Activated T-cell treated with anti-CD3 and anti-CD28 coated beads, Interleukin-2, amount 50 U/mL, for 72 hours (primary cell): ENCODE results near the gene VPS33B. TPM values are rescaled to one million over a fixed set of nuclear protein-coding genes. Genes with fewer than 3 reads are reported as not detected.
"Not testable (repeated sequence)": the region's sequence is repeated elsewhere in the genome, so short reads cannot be mapped to it uniquely, and the experiment has no call there.

ENCODE experiments used
- ATAC-seq, 2 donors: fragments of 150-1000 bp; cut with Tn5 transposase; replicated peaks in 1 of 2; 2 replicates each; pipeline ENCODE4 v1.10.0; 2021; ENCODE audit warnings: moderate library complexity in 2 of 2, mild to moderate bottlenecking in 1 of 2
- DNase-seq, 2 donors: peaks; one replicate each; pipeline ENCODE4 v3.0.0; 2021 to 2022; ENCODE audit warnings: mixed read lengths in 1 of 2
- H3K27ac Mint-ChIP-seq: one replicate; pipeline ENCODE4 v1.8.0; 2022; ENCODE audit warnings: mild to moderate bottlenecking, moderate library complexity, mixed read lengths
- H3K27me3 Mint-ChIP-seq: one replicate; pipeline ENCODE4 v1.8.0; 2022; ENCODE audit warnings: low read depth, mixed read lengths
- H3K36me3 Mint-ChIP-seq, 2 donors: one replicate each; pipeline ENCODE4 v1.8.0; 2022; ENCODE audit warnings: mixed read lengths in 2 of 2, mild to moderate bottlenecking in 1 of 2; ENCODE audit not compliant: insufficient read depth in 2 of 2
- H3K4me1 Mint-ChIP-seq: one replicate; pipeline ENCODE4 v1.8.0; 2022; ENCODE audit warnings: low read depth, mixed read lengths
- H3K4me3 Mint-ChIP-seq, 2 donors: one replicate each; pipeline ENCODE4 v1.8.0; 2022; ENCODE audit warnings: mild to moderate bottlenecking in 2 of 2, mixed read lengths in 2 of 2, moderate library complexity in 2 of 2
- H3K9me3 Mint-ChIP-seq, 2 donors: one replicate each; pipeline ENCODE4 v1.8.0; 2022; ENCODE audit warnings: mixed read lengths in 2 of 2
- total RNA-seq, 2 donors: library from RNA; stranded (reverse); gene quantifications; one replicate each; pipeline ENCODE4 v1.2.3, GENCODE V29; 2022

VPS33B gene
- total RNA-seq, 2 donors from 2014 or later = 24.4 to 25.5 TPM

DNA sequence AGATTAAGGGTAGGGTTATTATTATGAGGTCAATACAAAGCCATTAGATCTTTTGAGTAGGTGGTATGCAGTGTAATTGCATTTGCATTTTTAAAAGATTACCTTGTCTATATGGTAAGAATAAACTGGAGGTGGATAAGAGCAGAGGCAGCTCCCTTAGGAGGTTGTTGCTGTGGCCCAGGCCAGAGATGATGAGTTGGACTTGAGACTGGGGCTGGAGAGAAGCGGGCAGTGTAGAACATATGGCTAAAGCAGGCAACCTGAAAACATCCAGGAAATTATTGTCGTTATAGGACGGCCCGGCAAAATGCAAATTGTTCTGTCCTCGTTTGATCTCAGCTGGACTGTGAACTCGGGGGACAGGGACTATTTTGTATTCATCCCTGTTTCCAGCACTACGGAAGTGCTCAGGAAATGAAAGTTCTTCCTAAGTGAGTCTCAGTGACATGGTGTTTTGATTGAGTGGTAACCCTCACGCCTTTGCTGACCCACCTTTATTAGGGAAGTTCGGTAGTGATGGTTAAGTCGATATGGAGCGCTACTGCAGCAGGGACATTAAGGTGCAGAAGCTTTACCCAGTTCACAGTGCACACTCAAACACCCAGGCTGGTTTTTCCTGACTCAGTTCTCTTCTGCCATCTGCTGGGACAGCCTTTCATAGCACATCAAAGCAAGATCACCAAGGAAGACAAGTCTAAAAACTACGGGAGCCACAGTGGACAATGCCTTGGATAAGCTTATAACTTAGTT lies 27.2 kb upstream of the VPS33B start:
- no peak overlapping the region for H3K27ac Mint-ChIP-seq
- peaks cover 10% of the 10 kb centered on the region for H3K4me1 Mint-ChIP-seq
- DNase-seq (peak; percentile 56 to 66), ATAC-seq (peak; percentile 82 to 86)
- no peaks in the 10 kb centered on the region for H3K36me3 Mint-ChIP-seq
- no peak overlapping the region for H3K4me3 Mint-ChIP-seq
- no peaks in the 10 kb centered on the region for H3K9me3 Mint-ChIP-seq
- H3K27me3 Mint-ChIP-seq = peaks cover 17% of the 10 kb centered on the region

DNA sequence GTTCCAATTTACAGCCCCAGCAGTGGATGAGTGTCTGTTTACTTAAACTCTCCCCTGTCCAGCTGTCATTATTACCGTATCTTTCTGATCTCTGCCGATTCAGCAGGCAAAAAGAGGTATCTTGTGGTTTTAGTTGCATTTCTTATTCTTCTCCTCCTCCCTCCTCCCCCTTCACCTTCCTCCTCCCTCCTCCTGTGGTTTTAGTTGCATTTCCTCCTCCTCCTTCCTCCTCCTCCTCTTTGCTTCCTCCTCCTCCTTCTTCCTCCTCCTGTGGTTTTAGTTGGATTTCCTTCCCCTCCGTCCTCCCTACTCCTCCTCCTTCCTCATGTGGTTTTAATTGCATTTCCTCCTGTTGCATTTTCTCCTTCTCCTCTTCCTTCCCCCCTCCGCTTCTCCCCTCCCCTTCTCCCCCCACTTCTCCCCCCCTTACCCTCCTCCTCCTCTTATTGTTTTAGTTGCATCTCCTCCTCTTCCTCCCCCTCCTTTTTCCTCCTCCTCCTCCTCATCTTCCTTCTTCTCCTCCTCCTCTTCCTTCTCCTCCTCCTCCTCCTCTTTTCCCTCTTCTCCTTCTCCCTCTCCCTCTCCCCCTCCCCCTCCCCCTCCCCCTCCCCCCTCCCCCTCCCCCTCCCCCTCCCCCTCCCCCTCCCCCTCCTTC lies 25.3 kb upstream of the VPS33B start:
- no peaks in the 10 kb centered on the region for H3K36me3 Mint-ChIP-seq
- no peaks in the 10 kb centered on the region for H3K9me3 Mint-ChIP-seq
- H3K4me1 Mint-ChIP-seq = peaks cover 10% of the 10 kb centered on the region
- no peak for ATAC-seq
- DNase-seq = no peak
- H3K27me3 Mint-ChIP-seq = peaks cover 5% of the 10 kb centered on the region
- H3K27ac Mint-ChIP-seq = no peak overlapping the region
- H3K4me3 Mint-ChIP-seq = no peak overlapping the region

DNA sequence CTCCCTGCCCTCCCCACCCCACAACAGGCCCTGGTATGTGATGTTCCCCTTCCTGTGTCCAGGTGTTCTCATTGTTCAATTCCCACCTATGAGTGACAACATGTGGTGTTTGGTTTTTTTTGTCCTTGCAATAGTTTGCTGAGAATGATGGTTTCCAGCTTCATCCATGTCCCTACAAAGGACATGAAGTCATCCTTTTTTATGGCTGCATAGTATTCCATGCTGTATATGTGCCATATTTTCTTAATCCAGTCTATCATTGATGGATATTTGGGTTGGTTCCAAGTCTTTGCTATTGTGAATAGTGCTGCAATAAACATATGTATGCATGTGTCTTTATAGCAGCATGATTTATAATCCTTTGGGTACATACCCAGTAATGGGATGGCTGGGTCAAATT lies 23.7 kb upstream of the VPS33B start:
- peaks cover 10% of the 10 kb centered on the region for H3K4me1 Mint-ChIP-seq
- not testable (repeated sequence) for DNase-seq, H3K36me3 Mint-ChIP-seq, H3K9me3 Mint-ChIP-seq, ATAC-seq, H3K27me3 Mint-ChIP-seq, H3K4me3 Mint-ChIP-seq, H3K27ac Mint-ChIP-seq

DNA sequence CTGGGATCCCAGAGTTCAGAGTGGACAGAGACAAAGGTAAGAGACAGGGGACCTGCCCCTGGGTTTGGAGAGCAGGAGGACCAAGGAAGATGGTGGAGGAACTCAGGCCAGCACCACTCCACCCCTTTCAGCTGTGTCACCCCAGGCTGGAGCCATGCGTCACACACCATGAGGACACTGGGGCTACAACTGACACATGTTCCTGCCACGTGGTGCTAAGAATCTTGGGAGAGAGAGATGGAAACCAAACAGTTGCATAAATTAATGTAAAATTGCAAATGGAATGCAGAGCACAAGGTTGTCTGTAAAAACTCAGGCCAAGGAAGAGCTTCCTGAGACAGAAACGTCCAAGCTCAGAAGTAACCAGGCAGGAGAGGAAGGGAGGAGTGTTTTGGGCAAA lies 22.7 kb upstream of the VPS33B start:
- H3K4me1 Mint-ChIP-seq = peaks cover 10% of the 10 kb centered on the region
- DNase-seq (no peak), ATAC-seq (no peak)
- no peaks in the 10 kb centered on the region for H3K27me3 Mint-ChIP-seq
- H3K4me3 Mint-ChIP-seq = no peak overlapping the region
- H3K27ac Mint-ChIP-seq = no peak overlapping the region
- H3K9me3 Mint-ChIP-seq = no peaks in the 10 kb centered on the region
- no peaks in the 10 kb centered on the region for H3K36me3 Mint-ChIP-seq

DNA sequence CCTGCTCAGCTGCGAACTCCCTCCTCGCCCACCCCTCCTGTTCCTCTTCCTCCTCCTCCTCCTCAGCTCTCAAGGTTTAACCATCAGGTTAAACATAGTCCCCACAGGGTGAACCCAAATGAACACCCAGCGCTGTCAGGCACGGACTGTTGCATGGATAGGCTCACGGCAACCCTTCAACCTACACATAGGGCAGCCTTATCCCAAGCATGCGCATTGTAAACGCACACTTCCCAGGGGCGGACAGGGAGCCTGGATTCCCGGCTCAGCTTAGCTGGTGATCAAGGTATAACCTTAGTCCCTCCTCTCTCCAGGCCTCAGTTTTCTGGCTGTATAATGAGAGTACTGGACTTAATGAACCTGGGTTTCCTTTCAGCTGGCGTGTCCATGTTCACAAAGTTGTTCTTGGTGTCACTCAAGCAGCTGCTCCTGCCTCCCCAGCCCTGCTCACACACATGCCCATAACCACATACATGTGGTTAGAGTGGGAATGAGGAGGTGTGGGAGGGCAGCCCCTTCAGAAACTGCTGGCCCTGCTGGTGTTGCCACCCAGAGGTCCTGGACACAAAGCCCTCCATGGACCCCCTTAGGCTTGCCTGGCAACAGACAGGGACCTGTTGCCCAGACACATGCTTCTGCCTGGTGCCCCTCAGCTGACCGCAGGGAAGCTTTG lies 20.9 kb upstream of the VPS33B start:
- peaks cover 9% of the 10 kb centered on the region for H3K4me1 Mint-ChIP-seq
- H3K4me3 Mint-ChIP-seq = no peak overlapping the region
- H3K27me3 Mint-ChIP-seq = no peaks in the 10 kb centered on the region
- H3K9me3 Mint-ChIP-seq = no peaks in the 10 kb centered on the region
- H3K27ac Mint-ChIP-seq = no peak overlapping the region
- DNase-seq = no peak
- no peak for ATAC-seq
- H3K36me3 Mint-ChIP-seq = no peaks in the 10 kb centered on the region

DNA sequence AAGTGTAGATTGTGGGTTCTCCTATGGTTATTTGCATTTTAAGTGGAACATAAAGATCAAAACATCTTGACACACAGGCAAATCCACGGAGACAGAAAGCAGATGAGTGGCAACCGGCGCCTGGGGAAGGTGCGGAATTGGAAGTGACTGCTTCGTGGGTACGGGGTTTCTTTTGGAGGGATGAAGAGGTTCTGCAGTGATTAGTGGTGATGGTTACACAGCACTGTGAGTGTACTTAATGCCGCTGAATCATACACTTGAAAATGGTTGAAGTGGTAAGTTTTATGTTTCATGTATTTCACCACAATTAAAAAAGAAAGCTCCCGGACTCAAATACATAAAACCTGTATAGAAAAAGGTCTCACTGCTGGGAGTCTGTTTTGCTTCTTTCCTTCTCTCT lies 18.5 kb upstream of the VPS33B start:
- Mint-ChIP-seq H3K27ac (no peak overlapping the region), H3K36me3 (no peaks in the 10 kb centered on the region), H3K9me3 (no peaks in the 10 kb centered on the region), H3K4me3 (no peak overlapping the region), H3K4me1 (no peaks in the 10 kb centered on the region), H3K27me3 (no peaks in the 10 kb centered on the region)
- no peak for ATAC-seq
- no peak for DNase-seq

DNA sequence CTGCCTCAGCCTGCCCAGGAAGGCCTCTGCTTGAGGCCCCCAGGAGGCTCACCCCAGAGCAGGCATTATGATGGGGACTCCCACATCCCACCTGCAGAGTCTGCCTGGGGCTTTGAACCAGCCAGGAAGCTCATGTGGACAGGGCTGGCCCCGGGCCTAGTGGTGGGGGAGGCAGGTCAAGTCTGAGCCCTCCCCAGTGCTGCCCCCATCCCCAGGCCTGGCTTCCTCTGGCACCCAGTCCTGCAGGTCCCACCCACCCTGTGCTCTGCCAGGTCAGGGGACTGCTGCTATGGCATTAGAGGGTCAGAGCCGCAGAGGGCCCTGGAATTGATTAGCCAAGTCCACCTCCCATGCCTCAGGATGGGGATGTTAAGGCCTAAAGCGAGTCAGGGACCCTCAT lies 17.6 kb upstream of the VPS33B start:
- ATAC-seq (no peak), DNase-seq (no peak)
- Mint-ChIP-seq H3K27me3 (no peaks in the 10 kb centered on the region), H3K36me3 (no peaks in the 10 kb centered on the region), H3K9me3 (no peaks in the 10 kb centered on the region), H3K4me3 (no peak overlapping the region), H3K4me1 (no peaks in the 10 kb centered on the region), H3K27ac (no peak overlapping the region)

DNA sequence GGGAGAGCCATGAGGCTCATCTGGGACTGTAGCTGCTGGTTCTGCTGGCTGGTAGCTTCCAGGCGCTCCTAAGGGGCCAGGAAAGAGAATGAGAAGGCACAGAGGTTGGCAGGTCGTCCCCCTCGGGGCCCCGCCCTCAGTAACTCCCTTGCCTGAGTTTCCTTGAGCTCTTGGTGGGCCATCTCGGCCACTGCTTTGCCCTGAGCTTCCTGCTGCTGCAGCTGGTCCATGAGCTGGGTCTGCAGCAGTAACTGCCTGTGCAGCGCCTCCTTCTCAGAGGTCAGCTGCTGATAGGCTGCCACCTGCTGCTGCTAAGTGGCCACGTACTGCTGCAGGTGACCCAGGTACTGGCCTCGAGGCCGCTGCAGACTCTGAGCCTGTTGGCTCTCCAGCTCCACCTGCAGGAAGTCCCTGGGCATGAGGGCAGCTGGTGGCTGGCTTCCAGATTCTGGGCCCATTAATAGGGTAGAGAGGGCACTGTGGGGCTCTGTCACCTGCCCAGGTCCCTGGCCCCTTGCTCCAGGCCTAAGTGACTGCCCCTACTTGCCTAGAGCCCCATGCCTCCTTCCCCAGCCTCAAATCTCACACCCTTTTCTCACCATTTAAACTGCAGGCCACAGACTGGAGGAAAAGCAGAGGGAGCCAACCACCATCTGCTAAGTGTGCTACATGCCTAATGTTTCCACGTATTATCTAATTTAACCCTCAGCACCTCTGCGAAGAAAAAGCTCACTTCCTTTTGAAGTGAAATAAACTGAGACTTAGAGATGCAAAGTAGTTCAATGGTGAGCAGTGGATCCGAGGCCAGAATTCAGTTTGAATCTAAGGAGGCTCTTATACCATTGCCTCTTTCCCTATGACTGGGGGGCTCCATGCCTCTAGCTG lies 10.8 kb upstream of the VPS33B start:
- no peak overlapping the region for H3K27ac Mint-ChIP-seq
- H3K36me3 Mint-ChIP-seq = no peaks in the 10 kb centered on the region
- H3K9me3 Mint-ChIP-seq = no peaks in the 10 kb centered on the region
- no peak overlapping the region for H3K4me3 Mint-ChIP-seq
- H3K27me3 Mint-ChIP-seq = no peaks in the 10 kb centered on the region
- DNase-seq (peak; percentile 68 to 70), ATAC-seq (peak; percentile 79 to 84)
- peaks cover 7% of the 10 kb centered on the region for H3K4me1 Mint-ChIP-seq

DNA sequence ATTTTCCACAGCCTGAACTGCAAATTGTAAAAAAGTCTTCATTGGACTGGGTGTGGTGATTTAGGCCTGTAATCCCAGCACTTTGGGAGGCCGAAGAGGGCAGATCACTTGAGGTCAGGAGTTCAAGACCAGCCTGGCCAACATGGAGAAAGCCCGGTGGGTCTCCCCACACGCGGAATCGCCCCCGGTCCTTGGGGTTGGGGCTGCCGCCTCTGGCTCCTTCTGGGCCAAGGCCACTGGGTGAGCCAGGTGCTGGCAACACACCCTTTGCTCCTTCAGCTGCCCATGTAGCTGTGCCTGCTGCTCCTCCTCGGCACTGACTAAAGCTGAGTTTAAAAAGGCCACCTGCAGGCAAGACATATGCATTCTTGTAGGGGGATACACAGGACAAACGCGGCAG lies 9.4 kb upstream of the VPS33B start:
- no peak overlapping the region for H3K27ac Mint-ChIP-seq
- DNase-seq (no peak), ATAC-seq (no peak)
- H3K27me3 Mint-ChIP-seq = no peaks in the 10 kb centered on the region
- no peaks in the 10 kb centered on the region for H3K36me3 Mint-ChIP-seq
- no peaks in the 10 kb centered on the region for H3K9me3 Mint-ChIP-seq
- H3K4me1 Mint-ChIP-seq = peaks cover 7% of the 10 kb centered on the region
- no peak overlapping the region for H3K4me3 Mint-ChIP-seq

DNA sequence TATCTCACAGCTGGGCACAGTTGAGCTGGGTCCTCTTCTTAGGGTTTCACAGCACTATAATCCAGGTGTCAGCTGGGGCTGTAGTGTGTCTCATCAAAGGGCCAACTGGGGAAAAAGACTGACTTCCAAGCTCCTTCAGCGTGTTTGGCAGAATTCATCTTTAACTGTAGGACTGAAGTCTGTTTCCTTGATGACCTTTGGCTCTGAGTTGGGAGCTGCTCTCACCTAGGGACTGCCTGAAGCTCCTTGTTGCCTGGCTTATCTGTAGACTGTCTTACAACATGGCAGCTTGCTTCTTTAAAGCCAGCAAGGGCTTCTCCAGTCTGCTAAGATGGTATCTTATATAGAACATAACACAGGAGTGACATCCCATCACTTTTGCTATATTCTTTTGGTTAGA lies 5.3 kb upstream of the VPS33B start:
- no peaks in the 10 kb centered on the region for H3K27me3 Mint-ChIP-seq
- H3K27ac Mint-ChIP-seq = no peak overlapping the region
- no peaks in the 10 kb centered on the region for H3K36me3 Mint-ChIP-seq
- peaks cover 8% of the 10 kb centered on the region for H3K4me1 Mint-ChIP-seq
- H3K4me3 Mint-ChIP-seq = no peak overlapping the region
- H3K9me3 Mint-ChIP-seq = no peaks in the 10 kb centered on the region
- ATAC-seq (no peak), DNase-seq (no peak)

DNA sequence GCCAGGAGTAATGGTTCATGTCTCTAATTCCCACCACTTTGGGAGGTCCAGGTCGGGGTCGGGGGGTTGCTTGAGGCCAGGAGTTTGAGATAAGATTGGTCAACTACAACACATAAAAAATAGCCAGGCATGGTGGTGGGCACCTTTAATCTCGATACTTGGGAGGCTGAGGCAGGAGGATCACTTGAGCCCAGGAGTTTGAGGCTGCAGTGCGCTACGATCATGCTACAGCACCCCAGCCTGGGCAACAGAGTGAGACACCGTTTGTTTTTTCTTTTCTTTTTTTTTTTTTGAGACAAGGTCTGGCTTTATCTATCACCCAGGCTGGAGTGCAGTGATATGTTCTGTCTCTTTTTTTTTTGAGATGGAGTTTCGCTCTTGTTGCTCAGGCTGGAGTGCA lies 1.3 kb upstream of the VPS33B start:
- Mint-ChIP-seq H3K27me3 (no peaks in the 10 kb centered on the region), H3K4me1 (peaks cover 37% of the 10 kb centered on the region), H3K27ac (no peak overlapping the region), H3K36me3 (no peaks in the 10 kb centered on the region), H3K9me3 (no peaks in the 10 kb centered on the region), H3K4me3 (no peak overlapping the region)
- no peak for ATAC-seq
- DNase-seq = no peak

DNA sequence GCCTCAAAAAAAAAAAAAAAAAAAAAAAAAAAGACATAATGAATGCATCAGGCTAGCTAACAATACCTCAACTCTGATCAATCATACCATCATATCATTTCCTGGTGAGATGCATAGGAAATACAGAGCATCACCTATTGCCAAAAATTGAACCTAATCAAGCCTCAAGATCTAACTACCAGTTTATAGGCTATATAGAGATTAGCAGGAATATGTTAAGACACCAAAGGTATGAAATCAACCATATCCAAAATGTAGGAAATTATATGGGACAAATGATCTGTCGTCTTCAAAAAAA lies 387 bp upstream of the VPS33B start:
- no peaks in the 10 kb centered on the region for H3K27me3 Mint-ChIP-seq
- DNase-seq (no peak), ATAC-seq (no peak)
- peaks cover 47% of the 10 kb centered on the region for H3K4me1 Mint-ChIP-seq
- H3K36me3 Mint-ChIP-seq = no peaks in the 10 kb centered on the region
- no peaks in the 10 kb centered on the region for H3K9me3 Mint-ChIP-seq
- H3K27ac Mint-ChIP-seq = peak overlapping the region; percentile 92
- peak overlapping the region; percentile 86 to 93 for H3K4me3 Mint-ChIP-seq

DNA sequence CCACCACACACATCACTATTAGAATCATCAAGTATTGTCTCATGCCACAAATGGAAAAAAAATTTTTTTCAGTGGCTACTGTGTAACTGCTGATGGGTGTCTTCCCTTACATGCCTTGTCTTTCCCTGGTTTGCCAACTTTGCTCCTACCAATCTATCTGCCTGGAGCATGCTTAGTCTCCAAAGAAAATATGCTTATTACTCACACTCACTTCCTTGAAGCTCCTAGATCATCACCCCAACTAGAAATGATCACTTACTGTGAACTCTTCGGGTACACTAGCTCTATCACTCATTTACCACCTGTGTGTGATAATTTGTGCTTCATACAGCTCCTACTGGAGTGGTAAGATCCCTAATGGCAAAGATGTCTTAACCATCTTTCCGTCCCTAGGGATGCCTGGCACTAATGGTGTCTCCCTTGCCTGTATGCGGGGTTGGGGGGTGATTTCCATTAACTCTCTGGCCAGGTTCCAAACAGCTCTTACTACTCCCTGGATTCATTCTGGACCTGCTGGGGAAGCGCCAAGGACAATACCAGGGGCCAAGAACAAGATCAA lies 799 bp downstream of the VPS33B start:
- Mint-ChIP-seq H3K36me3 (no peaks in the 10 kb centered on the region), H3K4me3 (peak overlapping the region; percentile 86 to 93), H3K27ac (peak overlapping the region; percentile 92), H3K27me3 (no peaks in the 10 kb centered on the region), H3K9me3 (no peaks in the 10 kb centered on the region), H3K4me1 (peaks cover 51% of the 10 kb centered on the region)
- DNase-seq (no peak), ATAC-seq (peak; percentile 3 to 12)
